ENCODE results near the gene MINDY4. TPM values are rescaled to one million over a fixed set of nuclear protein-coding genes. Genes with fewer than 3 reads are reported as not detected.

The MINDY4 gene
- total and polyA plus RNA-seq, 2 of the 8 experiments (the other 6 are each of a cell fraction or from before 2014, with no cell fraction given): 1.3 to 3.6 TPM

DNA sequence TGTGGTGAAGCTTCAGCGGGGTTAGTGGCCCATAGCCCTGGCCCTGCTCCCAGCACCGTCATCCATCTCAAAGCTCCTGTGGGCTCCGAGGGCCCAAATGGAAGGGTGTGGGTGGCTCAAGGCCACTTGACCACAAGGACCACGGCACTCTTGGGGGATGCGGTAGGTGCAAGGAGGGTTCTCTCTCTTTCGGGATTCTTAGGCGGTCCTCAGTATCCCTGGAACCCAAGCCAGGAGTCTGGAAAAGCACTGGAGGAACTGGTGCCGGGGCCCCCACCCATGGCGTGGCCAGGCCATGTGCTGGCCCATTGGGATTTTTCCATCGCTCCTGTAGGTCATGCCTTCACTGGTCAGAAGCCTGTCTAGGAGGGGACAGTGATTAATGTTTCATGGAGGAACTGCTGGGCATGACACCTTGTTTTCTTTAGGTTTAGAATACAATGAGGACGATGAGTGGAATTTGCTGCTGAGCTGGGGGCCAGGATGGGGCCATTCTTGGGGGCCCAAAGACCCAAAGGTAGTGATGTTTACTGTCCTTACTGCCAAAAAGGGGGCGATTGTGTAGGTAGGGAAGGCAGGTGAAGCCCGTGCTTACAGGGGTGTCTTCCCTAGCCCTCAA, 157.1 kb downstream of the MINDY4 start:
- H3K9ac ChIP-seq (replicated peaks in 1 of 4; ENCODE audit: extremely low read depth in 1 of 4, low read depth in 3 of 4, low read length in 3 of 4): no peak overlapping the region
- peaks cover 0 to 5% (median 0%) of the 10 kb centered on the region in 4 experiments; a peak in 1 of 7 replicates for H3K27me3 ChIP-seq (replicated peaks in 1 of 4; ENCODE audit: control insufficient read depth in 3 of 4, extremely low read depth in 1 of 4, insufficient read depth in 3 of 4, low read length in 3 of 4)
- peaks cover 0 to 2% (median under 1%) of the 10 kb centered on the region in 4 experiments; a peak in 5 of 7 replicates for H3K4me1 ChIP-seq (replicated peaks in 1 of 4; ENCODE audit: control insufficient read depth in 3 of 4, insufficient read depth in 4 of 4, low read length in 3 of 4)
- CTCF ChIA-PET (ENCODE audit: partially characterized antibody): interaction anchor here (0.8 to 12.0 kb wide), 3 partner anchors 10 to 46 kb away, joined by 3 to 309 read pairs (median 5); partner anchors contain the start of gene GHRHR
- H2BK5ac ChIP-seq (ENCODE audit: low read depth, low read length): no peak overlapping the region
- no peak overlapping the region for H4K8ac ChIP-seq (ENCODE audit: extremely low read depth, insufficient read depth, low read length)
- no peak overlapping the region for H3K18ac ChIP-seq (ENCODE audit: extremely low read depth, low read length)
- H3K4ac ChIP-seq (replicated peaks; ENCODE audit: insufficient read length, low read depth, low read length): no peak overlapping the region
- H4K20me1 ChIP-seq (replicated peaks in 1 of 2; ENCODE audit: control insufficient read depth in 1 of 2, insufficient read depth in 2 of 2, low read length in 2 of 2): no peaks in the 10 kb centered on the region
- H3K23me2 ChIP-seq (ENCODE audit: low read depth, low read length): no peaks in the 10 kb centered on the region; the same call in 1 of the 2 replicates
- no peak overlapping the region for H3K56ac ChIP-seq (replicated peaks; ENCODE audit: insufficient read length, low read depth, low read length)
- FAIRE-seq (no peak), DNase-seq (ENCODE audit: low read depth in 1 of 2, low spot score in 2 of 2) (peak in 1 of 2 experiments; percentile 24)
- H2AFZ ChIP-seq (ENCODE audit: low read length): no peak overlapping the region
- no peaks in the 10 kb centered on the region for H3K36me3 ChIP-seq (ENCODE audit: control insufficient read depth in 2 of 4, insufficient read depth in 4 of 4, low read length in 3 of 4)
- H2BK120ac ChIP-seq (replicated peaks; ENCODE audit: low read depth, low read length): no peak overlapping the region
- H4K91ac ChIP-seq (replicated peaks; ENCODE audit: insufficient read length, low read length): no peak overlapping the region
- H2BK15ac ChIP-seq (ENCODE audit: low read length): no peak overlapping the region
- POLR2A ChIA-PET (ENCODE audit: partially characterized antibody): no interaction called here
- no peak overlapping the region for H3K23ac ChIP-seq (ENCODE audit: insufficient read length)
- no peak overlapping the region for H4K5ac ChIP-seq (ENCODE audit: insufficient read length, low read depth, low read length)
- no peaks in the 10 kb centered on the region for H3K79me2 ChIP-seq (ENCODE audit: control insufficient read depth in 1 of 2, insufficient read depth in 2 of 2, low read length in 2 of 2)
- H2AK5ac ChIP-seq (ENCODE audit: low read depth, low read length): no peak overlapping the region
- no peaks in the 10 kb centered on the region for H3K9me3 ChIP-seq (ENCODE audit: insufficient read depth in 2 of 2, low read depth in 1 of 2, low read length in 1 of 2)
- H3K4me2 ChIP-seq (ENCODE audit: insufficient read depth in 1 of 2, low read depth in 2 of 2, low read length in 2 of 2): no peak overlapping the region
- H3K14ac ChIP-seq (ENCODE audit: insufficient read length): no peak overlapping the region
- 92% methylated on average over 10 of the region's 13 CpGs; no CpG with 5 or more reads in 1 of the 2 experiments for WGBS, 2 experiments (ENCODE audit: extremely low coverage in 1 of 2, insufficient coverage in 1 of 2, insufficient read length in 1 of 2, insufficient replicate concordance in 2 of 2, low coverage in 1 of 2, low lambda C conversion rate in 2 of 2, missing lambda C conversion rate in 1 of 2)
- H3K79me1 ChIP-seq (ENCODE audit: low read depth, low read length): no peaks in the 10 kb centered on the region
- H2BK12ac ChIP-seq (ENCODE audit: low read depth, low read length): no peak overlapping the region
- H2BK20ac ChIP-seq (ENCODE audit: low read length): no peak overlapping the region
- H3K4me3 ChIP-seq (ENCODE audit: extremely low read depth in 1 of 4, insufficient read depth in 2 of 4, low read depth in 3 of 4, low read length in 4 of 4): no peak overlapping the region
- no peak overlapping the region for H3K27ac ChIP-seq (ENCODE audit: low read depth, low read length)
- TF ChIP-seq RXRA (IDR thresholded peaks at IDR 0.05; ENCODE audit: insufficient read depth, low read depth, low read length) (no peak), NANOG (IDR thresholded peaks at IDR 0.05; ENCODE audit: insufficient read depth, low read depth, low read length, poor library complexity, severe bottlenecking) (no peak), RFX5 (IDR thresholded peaks at IDR 0.05; ENCODE audit: borderline replicate concordance, low read depth, low read length) (no peak), JUND (IDR thresholded peaks at IDR 0.05; ENCODE audit: low read length) (no peak), ASH2L (IDR thresholded peaks at IDR 0.05; ENCODE audit: low read length) (no peak), POU5F1 (IDR thresholded peaks at IDR 0.05; ENCODE audit: low read depth, low read length) (no peak), SIX5 (IDR thresholded peaks at IDR 0.05; ENCODE audit: low read depth, low read length) (no peak)

All from H1 (cell line).